ENCODE results near the gene DYRK2.
"Not testable (repeated sequence)": the region's sequence is repeated elsewhere in the genome, so short reads cannot be mapped to it uniquely, and the experiment has no call there.

Gene DYRK2

GRCh38 chr12:67672507-67672906, 24.0 kb downstream of the DYRK2 start:
- not testable (repeated sequence) for DNase-seq

GRCh38 chr12:67673509-67673908, 25.0 kb downstream of the DYRK2 start:
- not testable (repeated sequence) for DNase-seq

- DNase-seq, result no peak
These were observed 25.9 kb downstream of the DYRK2 start for GRCh38 chr12:67674417-67674816.

GRCh38 chr12:67676624-67677023, 28.1 kb downstream of the DYRK2 start:
- peak; percentile 68 for DNase-seq

- peak; percentile 76 for DNase-seq
These were observed 28.6 kb downstream of the DYRK2 start for GRCh38 chr12:67677166-67677565.

GRCh38 chr12:67681105-67681778, 32.7 kb downstream of the DYRK2 start:
- DNase-seq, result peak; percentile 98

GRCh38 chr12:67681941-67682620, 33.5 kb downstream of the DYRK2 start:
- no peak for DNase-seq

- no peak for DNase-seq
These were observed 40.8 kb downstream of the DYRK2 start for GRCh38 chr12:67689385-67689784.

- no peak for DNase-seq
These were observed 42.1 kb downstream of the DYRK2 start for GRCh38 chr12:67690656-67691055.

GRCh38 chr12:67691220-67691619, 42.7 kb downstream of the DYRK2 start:
- DNase-seq, result no peak

GRCh38 chr12:67692135-67692534, 43.6 kb downstream of the DYRK2 start:
- DNase-seq, result no peak

- no peak for DNase-seq
These were observed 44.4 kb downstream of the DYRK2 start for GRCh38 chr12:67692966-67693365.

- no peak for DNase-seq
These were observed 45.3 kb downstream of the DYRK2 start for GRCh38 chr12:67693894-67694293.

GRCh38 chr12:67694306-67694900, 45.9 kb downstream of the DYRK2 start:
- no peak for DNase-seq

GRCh38 chr12:67695974-67696373, 47.4 kb downstream of the DYRK2 start:
- DNase-seq, result no peak

- no peak for DNase-seq
These were observed 48.9 kb downstream of the DYRK2 start for GRCh38 chr12:67697443-67697842.

GRCh38 chr12:67697967-67698366, 49.4 kb downstream of the DYRK2 start:
- DNase-seq, result peak; percentile 39

GRCh38 chr12:67698672-67699581, 50.4 kb downstream of the DYRK2 start:
- no peak for DNase-seq

GRCh38 chr12:67701121-67701520, 52.6 kb downstream of the DYRK2 start:
- DNase-seq, result peak; percentile 62

- DNase-seq, result no peak
These were observed 53.6 kb downstream of the DYRK2 start for GRCh38 chr12:67702136-67702535.

GRCh38 chr12:67704071-67704470, 55.5 kb downstream of the DYRK2 start:
- DNase-seq, result no peak

GRCh38 chr12:67705394-67706370, 57.1 kb downstream of the DYRK2 start:
- DNase-seq, result peak; percentile 96

Data from fibroblast of skin of right biceps (primary cell).